H1 (cell line): ENCODE results near the gene RBMXL2. TPM values are rescaled to one million over a fixed set of nuclear protein-coding genes. Genes with fewer than 3 reads are reported as not detected.

Experiments
- CEBPB ChIP-seq: IDR thresholded peaks from 2 replicates; pipeline ENCODE4 v1.6.1; 2012; ENCODE audit warnings: low read depth, low read length
- JUND ChIP-seq: IDR thresholded peaks from 2 replicates; pipeline ENCODE4 v1.6.1; 2011; ENCODE audit warnings: mild to moderate bottlenecking, improper control_type of control experiment, low read length
- SIRT6 ChIP-seq: IDR thresholded peaks from one replicate; pipeline ENCODE4 v1.7.1; 2012; ENCODE audit warnings: low read length, inconsistent platforms
- polyA plus RNA-seq, 7 experiments: library from polyadenylated mRNA; depleted of rRNA in 3 of 7; stranded (reverse) in 5 of 7; unstranded in 2 of 7; fragments of >200 nt in 5 of 7; fragments of 200-250 nt in 2 of 7; gene quantifications; 1 replicate in 5 of 7; 2 replicates in 1 of 7; 4 replicates in 1 of 7; pipeline versions ENCODE4 v1.2.1 to v1.2.3, GENCODE V29; 2011 to 2013; ENCODE audit warnings: missing spikeins in 2 of 7, mixed read lengths in 2 of 7
- total RNA-seq: library from RNA; stranded (reverse); fragmentation: NEBNext Ultra II Directional; extraction: Animal tissue kit (Norgen Biotek cat#: 25700); gene quantifications from 2 replicates; pipeline ENCODE4 v1.2.1, GENCODE V29; 2021

The RBMXL2 gene
- total and polyA plus RNA-seq, 2 of the 8 experiments (the other 6 are each of a cell fraction or from before 2014, with no cell fraction given) = not detected

GRCh38 chr11:7116370-7116769 lies 27.6 kb downstream of the RBMXL2 start (continued):
- TF ChIP-seq SIRT6 (no peak), JUND (no peak), CEBPB (no peak)
